HG03575 (cell line): Measurements from ENCODE around the gene CD151.

Source experiments
- ATAC-seq: cut with Tn5 transposase; IDR thresholded peaks from one replicate; pipeline ENCODE4 v1.9.1; 2021; ENCODE audit not compliant: unreplicated experiment, insufficient number of reproducible peaks, low FRiP score; ENCODE audit errors: extremely low read depth

The CD151 gene

GRCh38 chr11:863023-863909, 30.5 kb downstream of the CD151 start:
- ATAC-seq: no peak

DNA sequence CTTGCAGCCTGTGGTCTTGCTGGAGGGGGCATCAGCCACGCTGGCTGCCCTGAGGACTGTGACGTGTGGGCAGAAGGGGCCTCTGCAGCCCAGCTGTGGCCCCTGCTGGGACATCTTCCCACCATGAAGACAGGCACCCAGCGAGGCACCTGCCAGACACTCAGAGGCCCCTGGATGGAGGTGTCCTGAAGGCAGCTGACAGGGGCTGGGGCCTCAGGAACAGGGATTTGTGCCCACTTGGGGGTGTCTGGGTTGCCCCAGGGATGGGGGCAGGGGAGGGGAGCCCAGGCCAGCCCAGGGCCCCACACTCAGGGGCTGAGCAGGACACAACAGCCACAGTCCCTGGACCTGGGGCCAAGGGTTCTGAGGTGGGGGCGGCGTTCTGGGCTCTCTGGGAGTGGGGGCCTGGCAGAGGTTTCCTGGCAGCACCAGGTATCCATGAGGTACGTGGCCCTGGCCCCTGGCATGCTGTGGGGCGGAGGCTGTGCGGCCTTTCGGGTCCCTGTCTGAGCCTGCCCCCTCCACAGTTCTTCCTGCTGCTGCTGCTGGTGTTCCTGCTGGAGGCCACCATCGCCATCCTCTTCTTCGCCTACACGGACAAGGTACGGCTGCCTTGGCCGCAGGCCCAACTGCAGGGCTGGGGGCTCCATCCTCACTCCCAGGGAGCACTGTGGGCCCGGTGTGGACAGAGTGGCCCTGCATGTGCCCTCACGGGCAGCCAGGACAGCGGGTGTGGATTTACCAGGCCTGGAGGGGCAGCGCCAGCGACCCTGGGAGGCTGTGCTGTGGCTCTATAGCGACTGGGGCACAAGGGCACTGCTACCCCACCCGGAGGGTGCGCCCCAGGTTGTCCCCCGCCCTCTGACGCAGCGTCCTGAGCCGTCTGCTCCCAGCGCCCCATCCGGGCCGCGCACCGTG, 31.4 kb downstream of the CD151 start:
- ATAC-seq: no peak

DNA sequence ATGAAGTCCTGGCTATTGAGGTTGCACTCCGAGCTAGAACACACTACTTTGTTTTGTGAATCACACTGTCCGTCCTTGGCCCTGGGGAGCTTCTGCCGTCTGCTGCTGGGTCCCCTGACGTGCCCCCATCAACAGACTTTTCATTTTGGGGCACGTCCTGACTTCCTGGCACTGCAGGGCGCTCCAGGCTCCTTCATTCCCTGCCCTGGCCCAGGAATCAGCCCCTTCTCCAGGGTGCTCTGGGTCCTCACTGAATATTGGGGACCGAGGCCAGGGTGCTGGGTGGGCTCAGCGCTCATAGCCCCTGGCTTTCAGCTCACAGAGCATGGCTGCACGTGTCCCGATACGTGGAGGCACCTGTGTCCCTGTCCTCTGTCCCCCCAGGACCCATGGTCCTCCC, 32.1 kb downstream of the CD151 start:
- ATAC-seq: no peak

DNA sequence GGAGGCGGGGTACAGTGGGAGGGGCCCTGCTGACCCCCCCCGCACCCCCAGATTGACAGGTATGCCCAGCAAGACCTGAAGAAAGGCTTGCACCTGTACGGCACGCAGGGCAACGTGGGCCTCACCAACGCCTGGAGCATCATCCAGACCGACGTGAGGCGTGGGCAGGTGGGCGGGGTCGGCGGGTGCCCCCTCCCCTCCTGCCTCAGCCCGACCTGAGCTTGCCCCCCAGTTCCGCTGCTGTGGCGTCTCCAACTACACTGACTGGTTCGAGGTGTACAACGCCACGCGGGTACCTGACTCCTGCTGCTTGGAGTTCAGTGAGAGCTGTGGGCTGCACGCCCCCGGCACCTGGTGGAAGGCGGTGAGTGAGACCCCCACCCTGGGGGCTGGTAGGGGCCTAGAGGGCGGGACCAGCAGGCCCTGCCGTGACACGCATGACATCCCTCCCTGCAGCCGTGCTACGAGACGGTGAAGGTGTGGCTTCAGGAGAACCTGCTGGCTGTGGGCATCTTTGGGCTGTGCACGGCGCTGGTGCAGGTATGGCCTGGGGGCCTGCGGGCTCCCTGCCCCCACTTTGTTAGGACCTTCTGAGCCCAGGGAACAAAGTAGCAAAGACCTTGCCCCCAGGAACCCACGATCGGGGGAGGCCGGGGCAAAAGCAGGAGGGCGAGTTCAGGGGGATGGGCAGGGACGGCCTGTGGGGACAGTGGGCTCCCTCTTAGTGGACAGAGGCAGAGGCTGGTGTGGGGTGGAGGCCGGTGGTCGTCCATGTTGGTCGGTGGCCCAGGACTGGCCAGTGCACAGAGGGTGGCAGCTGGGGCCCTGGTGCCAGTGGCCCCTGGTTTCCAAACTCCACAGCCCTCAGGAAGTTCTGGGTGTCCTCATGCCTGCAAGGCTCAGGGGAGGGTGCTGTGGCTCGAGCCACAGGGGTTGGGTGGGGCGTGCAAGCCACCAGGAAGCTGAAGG, 33.0 kb downstream of the CD151 start:
- no peak for ATAC-seq

DNA sequence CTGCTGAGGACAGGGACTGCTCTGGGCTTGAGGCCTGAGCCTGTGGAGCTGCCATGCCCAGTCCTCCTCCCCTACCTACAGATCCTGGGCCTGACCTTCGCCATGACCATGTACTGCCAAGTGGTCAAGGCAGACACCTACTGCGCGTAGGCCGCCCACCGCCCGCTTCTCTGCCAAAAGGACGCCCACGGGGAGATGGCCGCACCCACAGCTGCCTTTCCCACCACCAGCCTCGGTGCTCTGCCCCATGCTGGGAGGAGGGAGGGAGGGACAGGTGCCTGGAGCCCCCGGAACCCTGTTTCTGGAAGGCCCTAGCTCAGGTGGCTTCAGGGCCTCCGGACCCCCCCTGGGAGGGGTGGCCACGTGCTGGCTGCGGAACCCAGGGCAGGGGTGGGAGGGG, 33.7 kb downstream of the CD151 start:
- ATAC-seq: no peak

DNA sequence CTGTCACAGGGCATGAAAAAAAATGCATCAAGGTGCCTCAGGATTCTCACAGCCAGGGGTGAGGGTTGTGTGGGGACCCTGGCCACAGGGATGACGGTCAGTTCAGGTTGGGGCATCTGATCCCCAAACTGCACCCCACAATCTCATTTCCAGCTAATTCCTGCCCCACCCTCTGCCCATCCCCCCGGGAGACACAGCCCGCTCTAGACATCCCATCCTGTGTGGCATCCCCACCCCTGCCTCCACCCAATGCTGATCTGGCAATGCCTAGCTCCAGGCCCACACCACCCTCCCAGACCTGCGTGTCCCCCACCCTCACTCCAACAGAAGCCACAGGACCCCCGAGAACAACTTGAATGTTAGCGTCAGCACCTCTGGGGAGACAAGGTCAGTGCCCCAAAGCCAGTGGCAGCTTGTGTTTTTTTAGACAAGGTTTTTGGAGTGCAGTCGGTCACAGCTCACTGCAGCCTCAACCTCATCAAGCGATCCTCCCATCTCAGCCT, 35.2 kb downstream of the CD151 start:
- no peak for ATAC-seq

- ATAC-seq: no peak
Observed at GRCh38 chr11:868394-868793, 35.6 kb downstream of the CD151 start.

GRCh38 chr11:868802-869201, 36.0 kb downstream of the CD151 start:
- ATAC-seq: no peak

- ATAC-seq: no peak
Observed at GRCh38 chr11:869399-870126, 36.8 kb downstream of the CD151 start.

DNA sequence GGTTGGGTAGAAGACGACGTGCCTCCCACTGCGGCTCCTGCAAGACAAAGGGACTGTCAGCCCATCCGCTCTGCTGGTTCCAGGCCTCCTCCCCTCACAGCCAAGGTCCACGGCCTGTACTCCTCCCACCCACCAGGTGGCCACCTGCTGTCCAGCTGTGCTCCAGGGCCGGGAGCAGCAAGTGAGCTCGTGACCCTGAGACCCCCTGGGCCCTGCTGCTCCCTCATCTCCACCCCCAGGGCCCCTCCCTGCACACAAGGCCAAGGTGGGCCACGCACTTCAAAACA, 37.3 kb downstream of the CD151 start:
- ATAC-seq: no peak

GRCh38 chr11:870418-870817, 37.7 kb downstream of the CD151 start:
- no peak for ATAC-seq

DNA sequence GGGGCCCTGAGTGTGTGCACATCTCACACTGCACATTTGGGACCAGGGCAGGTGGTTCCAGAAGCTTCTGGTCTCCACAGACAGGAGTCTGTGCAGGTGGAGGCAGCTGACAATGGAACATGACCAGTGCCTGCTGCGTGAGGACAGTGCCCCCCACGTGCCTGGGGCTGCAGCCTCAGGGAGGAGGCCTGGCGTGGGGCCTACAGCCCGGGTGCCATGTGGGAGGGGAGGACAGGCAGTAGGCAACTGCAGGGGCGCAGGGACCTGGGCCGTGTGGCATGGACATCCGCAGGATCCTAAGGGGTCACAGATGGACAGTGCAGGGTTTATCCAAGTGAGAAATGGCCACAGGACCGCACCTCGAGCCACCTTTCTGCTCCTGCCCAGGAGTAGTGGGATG, 38.7 kb downstream of the CD151 start:
- no peak for ATAC-seq

DNA sequence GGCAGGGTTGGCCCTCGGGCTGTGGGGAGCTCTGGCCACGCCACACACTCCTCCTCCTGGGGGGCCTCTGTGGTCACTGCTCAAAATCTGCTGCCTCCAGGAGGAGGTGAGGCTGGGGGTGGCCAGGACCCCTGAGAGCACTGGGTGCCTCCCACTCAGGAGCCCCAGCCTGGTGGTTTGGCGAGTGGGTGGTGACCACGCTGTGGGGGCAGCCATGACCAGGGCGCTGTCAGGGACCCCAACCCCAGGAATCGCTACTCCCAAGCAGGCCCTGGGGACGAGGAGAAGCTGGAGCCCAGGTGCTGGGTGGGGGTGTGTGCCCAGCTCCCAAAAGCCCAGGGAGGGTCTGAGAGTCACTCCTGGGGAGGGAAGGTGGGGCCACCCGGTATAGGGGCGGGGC, 40.0 kb downstream of the CD151 start:
- ATAC-seq: no peak

DNA sequence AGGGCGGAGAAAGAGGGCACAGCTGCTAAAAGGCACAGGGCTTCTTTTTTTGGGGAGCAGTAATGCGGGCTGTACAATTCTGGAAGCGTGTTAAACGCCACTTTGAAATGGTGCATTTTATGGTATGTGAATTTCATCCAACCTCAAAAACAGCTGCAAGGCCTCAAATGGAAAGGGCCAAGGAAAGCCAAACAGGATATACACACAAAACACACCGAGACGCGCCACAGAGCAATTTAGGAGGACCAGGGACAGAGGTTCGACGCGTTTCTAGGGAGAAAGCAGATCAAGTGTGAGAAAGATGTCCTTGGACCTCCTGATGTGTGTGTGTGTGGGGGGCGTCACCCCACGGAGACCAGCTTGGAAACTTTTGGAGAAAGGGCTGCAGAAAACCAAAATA, 41.0 kb downstream of the CD151 start:
- ATAC-seq: no peak

DNA sequence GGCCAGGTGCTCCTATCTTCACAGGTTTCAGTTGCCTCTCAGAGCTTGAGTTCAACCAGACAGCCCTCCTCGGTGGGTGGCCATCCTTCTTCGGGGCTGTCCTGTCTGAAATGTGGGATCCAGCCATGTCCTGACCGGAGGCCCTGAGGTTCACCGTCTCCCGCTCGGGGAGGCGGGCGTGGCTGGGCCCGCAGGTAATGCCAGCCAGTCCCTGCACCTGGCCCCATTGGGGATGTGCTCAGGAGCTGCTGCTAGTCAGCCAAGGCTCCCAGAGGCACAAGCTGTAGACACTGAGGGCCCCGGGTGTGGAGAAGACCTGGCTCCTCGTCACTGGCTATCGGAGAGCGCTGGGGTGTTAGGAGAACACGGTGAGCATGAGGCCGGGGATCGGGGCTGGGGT, 42.5 kb downstream of the CD151 start:
- ATAC-seq: no peak

- ATAC-seq: no peak
Observed at GRCh38 chr11:875769-876301, 43.1 kb downstream of the CD151 start.

DNA sequence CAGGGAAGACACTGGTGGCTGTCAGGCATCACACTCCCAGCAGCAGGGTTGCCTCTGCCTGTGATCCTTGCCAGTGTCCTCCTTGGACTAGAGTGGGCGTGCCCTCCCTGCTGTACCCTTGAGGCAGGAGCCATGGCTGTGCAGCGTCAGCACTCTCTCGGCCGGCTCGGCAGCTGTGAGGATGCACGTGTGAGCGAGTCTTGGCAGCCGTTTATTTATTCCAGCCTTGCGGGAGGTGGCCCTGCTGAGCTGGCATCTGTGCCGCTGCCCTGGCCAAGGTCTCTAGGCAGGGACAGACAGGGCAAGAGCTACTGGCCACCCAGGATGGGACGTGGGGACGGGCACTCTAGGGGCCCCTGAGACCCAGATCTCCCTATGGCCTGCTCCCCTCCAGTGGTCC, 43.8 kb downstream of the CD151 start:
- no peak for ATAC-seq

- no peak for ATAC-seq
Observed at GRCh38 chr11:877565-877964, 44.8 kb downstream of the CD151 start.
